Karpas-422 (cell line): Measurements from ENCODE around the gene ZNF573. TPM values are rescaled to one million over a fixed set of nuclear protein-coding genes. Genes with fewer than 3 reads are reported as not detected.
"Not testable (repeated sequence)": the region's sequence is repeated elsewhere in the genome, so short reads cannot be mapped to it uniquely, and the experiment has no call there.

ENCODE experiments used
- DNase-seq: peaks from one replicate; pipeline ENCODE4 v3.0.0-alpha.2; 2015
- H2AFZ ChIP-seq: fragments of 200-600 bp; sonication (generic); 2 replicates; pipeline ENCODE4 v1.6.1; 2014; ENCODE audit warnings: antibody characterized with exemption, low read length, mixed read lengths
- H3K27ac ChIP-seq: fragments of 200-600 bp; sonication (generic); 2 replicates; pipeline ENCODE4 v1.5.1; 2014; ENCODE audit warnings: mild to moderate bottlenecking, low read length, moderate library complexity
- H3K27me3 ChIP-seq: fragments of 200-600 bp; sonication (generic); 2 replicates; pipeline ENCODE4 v1.6.1; 2014; ENCODE audit warnings: low read length, mixed read lengths
- H3K36me3 ChIP-seq: fragments of 200-600 bp; sonication (generic); 2 replicates; pipeline ENCODE4 v1.6.1; 2014; ENCODE audit warnings: low read length, mixed read lengths; ENCODE audit not compliant: insufficient read depth
- H3K4me1 ChIP-seq: fragments of 200-600 bp; sonication (generic); 2 replicates; pipeline ENCODE4 v1.6.1; 2014; ENCODE audit warnings: mild to moderate bottlenecking, low read length, mixed read lengths
- H3K4me2 ChIP-seq: fragments of 200-600 bp; sonication (generic); 2 replicates; pipeline ENCODE4 v1.6.1; 2014; ENCODE audit warnings: low read length, low read depth, mild to moderate bottlenecking; ENCODE audit not compliant: poor library complexity, severe bottlenecking
- H3K4me3 ChIP-seq: fragments of 200-600 bp; sonication (generic); 2 replicates; pipeline ENCODE4 v1.5.1; 2014; ENCODE audit warnings: mild to moderate bottlenecking, antibody characterized with exemption, low read length, mixed read lengths
- H3K79me2 ChIP-seq: fragments of 200-600 bp; sonication (generic); 2 replicates; pipeline ENCODE4 v1.6.1; 2014; ENCODE audit warnings: mild to moderate bottlenecking, low read length, mixed read lengths
- H3K9ac ChIP-seq: fragments of 200-600 bp; sonication (generic); 2 replicates; pipeline ENCODE4 v1.6.0; 2014; ENCODE audit warnings: low read length
- H3K9me2 ChIP-seq: fragments of 200-600 bp; sonication (generic), shearing (Covaris generic); replicated peaks from 2 replicates; pipeline ENCODE4 v1.6.0; 2014; ENCODE audit warnings: mild to moderate bottlenecking, low read length, moderate library complexity; ENCODE audit not compliant: insufficient read depth
- H3K9me3 ChIP-seq: fragments of 300-700, 200-600 bp; sonication (generic); 2 replicates; pipeline ENCODE4 v1.6.1; 2014; ENCODE audit warnings: low read length, mixed read lengths
- H4K20me1 ChIP-seq: fragments of 200-600 bp; sonication (generic); 2 replicates; pipeline ENCODE4 v1.6.1; 2014; ENCODE audit warnings: mild to moderate bottlenecking, antibody characterized with exemption, low read length, low read depth; ENCODE audit not compliant: insufficient read depth
- total RNA-seq: library from RNA; depleted of rRNA; stranded (reverse); fragments of >200 nt; shearing (Covaris generic); gene quantifications from 2 replicates; pipeline ENCODE4 v1.2.3, GENCODE V29; 2014; ENCODE audit warnings: low replicate concordance; rRNA removed

Gene ZNF573
- total RNA-seq = 8.4 and 23.5 TPM in 2 replicates

GRCh38 chr19:37779127-37780005, at the start of gene ZNF573:
Gene ZNF573, minus strand, starts transcription at chr19:37779586. Its CDS starts 5,857 bp downstream, at chr19:37773729.
- Histone ChIP-seq H3K27me3 (no peaks in the 10 kb centered on the region), H2AFZ (peak within 1 kb of the TSS; percentile 97), H3K36me3 (peaks cover 4% of the 10 kb centered on the region; the same call in 1 of the 2 replicates), H3K4me3 (peak within 1 kb of the TSS; percentile 84), H3K27ac (peak within 1 kb of the TSS; percentile 26; the same call in 1 of the 2 replicates), H3K9me3 (peaks cover 3% of the 10 kb centered on the region), H3K9ac (peak within 1 kb of the TSS; percentile 78), H4K20me1 (no peaks in the 10 kb centered on the region), H3K4me2 (peak within 1 kb of the TSS; percentile 75), H3K79me2 (peaks cover 23% of the 10 kb centered on the region), H3K4me1 (peaks cover 13% of the 10 kb centered on the region), H3K9me2 (no peaks in the 10 kb centered on the region)
- DNase-seq = peak; percentile 94

GRCh38 chr19:37817180-37817981, 38.0 kb upstream of the ZNF573 start:
- Histone ChIP-seq H3K9me3 (no peaks in the 10 kb centered on the region; the same call in 1 of the 2 replicates), H2AFZ (no peak overlapping the region), H3K4me2 (no peak overlapping the region), H3K9ac (no peak overlapping the region), H3K79me2 (no peaks in the 10 kb centered on the region), H3K4me3 (no peak overlapping the region), H3K36me3 (no peaks in the 10 kb centered on the region), H3K4me1 (no peaks in the 10 kb centered on the region), H3K27me3 (no peaks in the 10 kb centered on the region), H3K27ac (no peak overlapping the region), H4K20me1 (no peaks in the 10 kb centered on the region), H3K9me2 (no peaks in the 10 kb centered on the region)
- DNase-seq = no peak

- not testable (repeated sequence) for H3K36me3 ChIP-seq, H4K20me1 ChIP-seq, H3K9ac ChIP-seq, H3K27me3 ChIP-seq, H3K79me2 ChIP-seq, H3K9me3 ChIP-seq, H3K4me2 ChIP-seq, H3K9me2 ChIP-seq, H2AFZ ChIP-seq, H3K4me3 ChIP-seq, DNase-seq, H3K4me1 ChIP-seq, H3K27ac ChIP-seq
Observed at GRCh38 chr19:37815611-37816010, 36.2 kb upstream of the ZNF573 start.

GRCh38 chr19:37813340-37813739, 34.0 kb upstream of the ZNF573 start:
- no peak for DNase-seq
- H3K79me2 ChIP-seq = no peaks in the 10 kb centered on the region

GRCh38 chr19:37809366-37809765, 30.0 kb upstream of the ZNF573 start:
- Histone ChIP-seq H4K20me1 (no peaks in the 10 kb centered on the region), H3K79me2 (no peaks in the 10 kb centered on the region), H3K4me3 (no peak overlapping the region), H3K36me3 (no peaks in the 10 kb centered on the region; the same call in 1 of the 2 replicates), H3K9ac (no peak overlapping the region), H3K4me1 (no peaks in the 10 kb centered on the region), H3K27ac (no peak overlapping the region), H3K27me3 (no peaks in the 10 kb centered on the region), H3K9me2 (no peaks in the 10 kb centered on the region), H3K4me2 (no peak overlapping the region), H2AFZ (no peak overlapping the region), H3K9me3 (peaks cover 22% of the 10 kb centered on the region)
- DNase-seq = no peak

More at GRCh38 chr19:37813340-37813739, 34.0 kb upstream of the ZNF573 start:
- Histone ChIP-seq H3K4me1 (no peaks in the 10 kb centered on the region), H3K36me3 (no peaks in the 10 kb centered on the region; the same call in 1 of the 2 replicates), H3K4me2 (no peak overlapping the region), H3K9ac (no peak overlapping the region), H3K9me3 (no peaks in the 10 kb centered on the region; the same call in none of the 2 replicates), H3K4me3 (no peak overlapping the region), H3K27me3 (no peaks in the 10 kb centered on the region), H3K9me2 (no peaks in the 10 kb centered on the region), H3K27ac (no peak overlapping the region), H2AFZ (no peak overlapping the region), H4K20me1 (no peaks in the 10 kb centered on the region)

GRCh38 chr19:37803249-37803840, 24.0 kb upstream of the ZNF573 start:
- H3K4me3 ChIP-seq = 0 out of 2 replicates have a peak overlapping the region, but pooled peaks have one; percentile 12
- no peaks in the 10 kb centered on the region for H3K27me3 ChIP-seq
- H3K4me1 ChIP-seq = no peaks in the 10 kb centered on the region
- H3K9me3 ChIP-seq = peaks cover 53% of the 10 kb centered on the region
- no peak overlapping the region for H3K4me2 ChIP-seq
- no peaks in the 10 kb centered on the region for H3K9me2 ChIP-seq
- no peak overlapping the region for H2AFZ ChIP-seq
- H3K9ac ChIP-seq = no peak overlapping the region
- DNase-seq = no peak
- H3K36me3 ChIP-seq = no peaks in the 10 kb centered on the region
- no peaks in the 10 kb centered on the region for H4K20me1 ChIP-seq
- H3K27ac ChIP-seq = no peak overlapping the region
- no peaks in the 10 kb centered on the region for H3K79me2 ChIP-seq

GRCh38 chr19:37790244-37790925, 11.0 kb upstream of the ZNF573 start:
- 0 out of 2 replicates have a peak, but pooled peaks cover 5% of the 10 kb centered on the region for H3K9me3 ChIP-seq
- H3K9ac ChIP-seq = no peak overlapping the region
- H3K79me2 ChIP-seq = no peaks in the 10 kb centered on the region
- DNase-seq = no peak
- no peaks in the 10 kb centered on the region for H3K9me2 ChIP-seq
- H3K27me3 ChIP-seq = no peaks in the 10 kb centered on the region
- H2AFZ ChIP-seq = no peak overlapping the region
- no peak overlapping the region for H3K4me2 ChIP-seq
- H4K20me1 ChIP-seq = no peaks in the 10 kb centered on the region
- no peak overlapping the region for H3K4me3 ChIP-seq
- H3K4me1 ChIP-seq = no peaks in the 10 kb centered on the region
- H3K36me3 ChIP-seq = no peaks in the 10 kb centered on the region
- H3K27ac ChIP-seq = no peak overlapping the region
